GM18520 (cell line): ENCODE measurements around the gene EFHD2.

ENCODE experiments used
- ATAC-seq: cut with Tn5 transposase; IDR thresholded peaks from one replicate; pipeline ENCODE4 v1.9.1; 2021; ENCODE audit not compliant: unreplicated experiment

The EFHD2 gene

DNA sequence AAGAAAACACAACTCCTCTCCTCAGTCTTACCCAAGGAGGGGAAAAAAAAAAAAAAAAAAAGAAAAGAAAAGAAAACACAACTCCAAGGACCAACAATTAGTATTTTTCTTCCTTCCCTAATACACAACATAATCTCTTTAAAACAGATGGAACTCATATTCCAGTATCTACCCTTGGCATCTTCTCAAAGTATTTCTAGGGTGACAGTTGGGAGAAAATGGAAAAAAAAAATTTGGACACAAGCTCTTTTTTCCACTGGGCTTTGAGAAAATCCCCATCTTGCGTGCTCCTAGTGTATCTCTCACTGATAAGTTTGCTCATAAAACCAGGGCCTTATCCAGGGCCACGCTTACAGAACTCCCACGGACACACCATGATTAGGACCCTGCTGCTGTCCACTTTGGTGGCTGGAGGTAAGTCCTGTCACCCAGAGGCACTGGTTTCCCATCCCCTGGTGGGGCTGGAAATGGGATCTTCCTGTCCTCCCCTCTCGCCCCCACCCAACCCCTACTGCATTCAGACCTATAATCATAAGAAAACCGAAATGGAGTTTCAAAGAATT lies 66.1 kb downstream of the EFHD2 start, which contains the start of gene CELA2B:
TSS of gene CELA2B (plus strand) at position 353 of the 563 bp plus-strand sequence. CDS start at position 375, 22 bp downstream.
- ATAC-seq = no peak

DNA sequence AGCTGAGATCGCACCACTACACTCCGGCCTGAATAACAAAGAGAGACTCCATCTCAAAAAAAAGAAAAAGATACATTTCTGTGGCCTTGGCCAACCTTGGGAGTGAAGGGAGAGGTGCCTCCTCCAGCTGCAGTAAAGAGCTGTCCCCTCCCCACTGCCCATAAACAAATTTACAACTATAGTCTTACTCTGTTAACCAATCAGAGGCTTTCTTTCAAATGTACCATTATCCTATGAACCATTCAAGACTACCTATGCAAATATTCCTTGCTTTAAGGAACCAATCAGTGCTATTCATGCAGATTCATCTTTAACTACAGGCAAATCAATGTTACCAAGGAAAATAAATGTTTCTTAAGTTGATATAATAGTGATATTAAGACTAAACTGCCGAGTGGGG lies 67.2 kb downstream of the EFHD2 start:
- no peak for ATAC-seq

- no peak for ATAC-seq
Observed at GRCh38 chr1:15477646-15478212, 68.0 kb downstream of the EFHD2 start.
